ENCODE measurements around the gene TRABD2B.
A peak's percentile ranks its signal among the peaks of the same experiment; 100 is the strongest.

TRABD2B gene

GRCh38 chr1:47791879-47792608, 205.1 kb downstream of the TRABD2B start:
- no peaks in the 10 kb centered on the region for H3K36me3 ChIP-seq (ENCODE audit: control insufficient read depth in 1 of 2, insufficient read depth in 2 of 2, low read depth in 1 of 2, low read length in 2 of 2)
- H2BK15ac ChIP-seq (ENCODE audit: low read depth, poor library complexity, severe bottlenecking), result no peak overlapping the region
- no peak overlapping the region for H2BK5ac ChIP-seq (ENCODE audit: low read depth, low read length, poor library complexity, severe bottlenecking)
- no peak overlapping the region for H3K23ac ChIP-seq (ENCODE audit: low read length in 2 of 2)
- no peak overlapping the region for H3K4me3 ChIP-seq (ENCODE audit: insufficient read depth in 1 of 2, low read depth in 1 of 2, low read length in 2 of 2)
- H3K27me3 ChIP-seq (ENCODE audit: control insufficient read depth in 1 of 2, insufficient read depth in 1 of 2, low read length in 2 of 2), result peaks cover 0 to 7% of the 10 kb centered on the region in 2 experiments
- H4K8ac ChIP-seq (ENCODE audit: low read length), result no peak overlapping the region
- H3K14ac ChIP-seq (ENCODE audit: low read length in 2 of 2), result no peak overlapping the region
- no peaks in the 10 kb centered on the region for H3K4me1 ChIP-seq (ENCODE audit: control insufficient read depth, insufficient read depth, low read depth, low read length)
- H2AFZ ChIP-seq (ENCODE audit: low read depth, low read length), result no peak overlapping the region
- H4K91ac ChIP-seq (ENCODE audit: low read length), result no peak overlapping the region
- no peak overlapping the region for H3K18ac ChIP-seq (ENCODE audit: low read depth in 1 of 2, low read length in 2 of 2)
- H3K27ac ChIP-seq (ENCODE audit: low read length, poor library complexity, severe bottlenecking), result no peak overlapping the region
- no peak overlapping the region for H2BK12ac ChIP-seq (ENCODE audit: low read length in 2 of 2)
- 65% methylated on average over 7 of the region's 7 CpGs for WGBS
- no peaks in the 10 kb centered on the region for H3K9me3 ChIP-seq (ENCODE audit: control insufficient read depth, low read length)
- H3K79me1 ChIP-seq (replicated peaks; ENCODE audit: low read length, poor library complexity, severe bottlenecking), result no peaks in the 10 kb centered on the region
- H2AK5ac ChIP-seq (ENCODE audit: low read length, severe bottlenecking), result no peak overlapping the region
- no peak overlapping the region for H3K4me2 ChIP-seq (ENCODE audit: low read length, poor library complexity, severe bottlenecking)
- no peak for DNase-seq
- H3K9ac ChIP-seq (ENCODE audit: low read length), result no peak overlapping the region
- no peak overlapping the region for H3K4ac ChIP-seq (ENCODE audit: low read depth in 1 of 2, low read length in 2 of 2)
- H2BK120ac ChIP-seq (ENCODE audit: low read depth, low read length), result no peak overlapping the region

DNA sequence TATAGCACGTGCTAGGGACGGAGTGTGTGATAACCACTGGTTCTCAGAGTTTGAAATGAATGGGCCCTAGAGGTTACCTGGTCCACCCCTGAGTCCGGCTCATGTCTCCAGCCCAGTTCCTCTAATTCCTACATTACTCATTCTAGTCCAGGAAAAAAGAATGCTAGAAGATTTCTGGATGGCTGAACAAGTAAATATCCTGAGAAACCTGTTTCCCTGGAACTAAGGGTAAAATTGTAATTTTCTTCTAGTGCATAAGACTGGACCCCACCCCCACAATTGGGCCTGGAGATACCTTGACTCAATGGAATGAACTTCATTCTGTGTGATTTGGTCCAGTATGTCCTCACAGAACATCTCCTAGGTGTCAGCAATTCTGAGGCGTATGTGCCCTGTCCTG, 208.4 kb downstream of the TRABD2B start:
- no peak overlapping the region for H2BK5ac ChIP-seq (ENCODE audit: low read depth, low read length, poor library complexity, severe bottlenecking)
- no peaks in the 10 kb centered on the region for H3K4me1 ChIP-seq (ENCODE audit: control insufficient read depth, insufficient read depth, low read depth, low read length)
- H3K36me3 ChIP-seq (ENCODE audit: control insufficient read depth in 1 of 2, insufficient read depth in 2 of 2, low read depth in 1 of 2, low read length in 2 of 2), result no peaks in the 10 kb centered on the region
- no peak overlapping the region for H2BK120ac ChIP-seq (ENCODE audit: low read depth, low read length)
- H2BK15ac ChIP-seq (ENCODE audit: low read depth, poor library complexity, severe bottlenecking), result no peak overlapping the region
- H3K27ac ChIP-seq (ENCODE audit: low read length, poor library complexity, severe bottlenecking), result no peak overlapping the region
- no peak overlapping the region for H4K8ac ChIP-seq (ENCODE audit: low read length)
- 66% methylated on average over 2 of the region's 4 CpGs for WGBS
- H3K9ac ChIP-seq (ENCODE audit: low read length), result no peak overlapping the region
- peaks cover 0 to 14% of the 10 kb centered on the region in 2 experiments for H3K27me3 ChIP-seq (ENCODE audit: control insufficient read depth in 1 of 2, insufficient read depth in 1 of 2, low read length in 2 of 2)
- no peak overlapping the region for H4K91ac ChIP-seq (ENCODE audit: low read length)
- no peak overlapping the region for H3K18ac ChIP-seq (ENCODE audit: low read depth in 1 of 2, low read length in 2 of 2)
- peak overlapping the region in 1 of 2 experiments; percentile 52 for H3K23ac ChIP-seq (ENCODE audit: low read length in 2 of 2)
- no peaks in the 10 kb centered on the region for H3K79me1 ChIP-seq (replicated peaks; ENCODE audit: low read length, poor library complexity, severe bottlenecking)
- H2AFZ ChIP-seq (ENCODE audit: low read depth, low read length), result no peak overlapping the region
- H2BK12ac ChIP-seq (ENCODE audit: low read length in 2 of 2), result no peak overlapping the region
- no peak overlapping the region for H3K4ac ChIP-seq (ENCODE audit: low read depth in 1 of 2, low read length in 2 of 2)
- no peak overlapping the region for H3K4me3 ChIP-seq (ENCODE audit: insufficient read depth in 1 of 2, low read depth in 1 of 2, low read length in 2 of 2)
- H3K14ac ChIP-seq (ENCODE audit: low read length in 2 of 2), result no peak overlapping the region
- H3K4me2 ChIP-seq (ENCODE audit: low read length, poor library complexity, severe bottlenecking), result no peak overlapping the region
- H2AK5ac ChIP-seq (ENCODE audit: low read length, severe bottlenecking), result no peak overlapping the region
- H3K9me3 ChIP-seq (ENCODE audit: control insufficient read depth, low read length), result no peaks in the 10 kb centered on the region
- no peak for DNase-seq

GRCh38 chr1:47787560-47787959, 209.6 kb downstream of the TRABD2B start:
- no peak overlapping the region for H3K4me3 ChIP-seq (ENCODE audit: insufficient read depth in 1 of 2, low read depth in 1 of 2, low read length in 2 of 2)
- no peaks in the 10 kb centered on the region for H3K9me3 ChIP-seq (ENCODE audit: control insufficient read depth, low read length)
- H2BK120ac ChIP-seq (ENCODE audit: low read depth, low read length), result no peak overlapping the region
- WGBS, result 100% methylated on average over 1 of the region's 1 CpG
- H2BK12ac ChIP-seq (ENCODE audit: low read length in 2 of 2), result no peak overlapping the region
- no peak overlapping the region for H3K23ac ChIP-seq (ENCODE audit: low read length in 2 of 2)
- H3K9ac ChIP-seq (ENCODE audit: low read length), result no peak overlapping the region
- H3K18ac ChIP-seq (ENCODE audit: low read depth in 1 of 2, low read length in 2 of 2), result no peak overlapping the region
- no peaks in the 10 kb centered on the region for H3K4me1 ChIP-seq (ENCODE audit: control insufficient read depth, insufficient read depth, low read depth, low read length)
- no peak for DNase-seq
- H3K4ac ChIP-seq (ENCODE audit: low read depth in 1 of 2, low read length in 2 of 2), result no peak overlapping the region
- no peaks in the 10 kb centered on the region for H3K36me3 ChIP-seq (ENCODE audit: control insufficient read depth in 1 of 2, insufficient read depth in 2 of 2, low read depth in 1 of 2, low read length in 2 of 2)
- H2AFZ ChIP-seq (ENCODE audit: low read depth, low read length), result no peak overlapping the region
- no peak overlapping the region for H4K8ac ChIP-seq (ENCODE audit: low read length)
- no peak overlapping the region for H2BK5ac ChIP-seq (ENCODE audit: low read depth, low read length, poor library complexity, severe bottlenecking)
- no peak overlapping the region for H3K14ac ChIP-seq (ENCODE audit: low read length in 2 of 2)
- no peaks in the 10 kb centered on the region for H3K79me1 ChIP-seq (replicated peaks; ENCODE audit: low read length, poor library complexity, severe bottlenecking)
- no peak overlapping the region for H3K27ac ChIP-seq (ENCODE audit: low read length, poor library complexity, severe bottlenecking)
- H2AK5ac ChIP-seq (ENCODE audit: low read length, severe bottlenecking), result no peak overlapping the region
- H4K91ac ChIP-seq (ENCODE audit: low read length), result no peak overlapping the region
- no peak overlapping the region for H3K4me2 ChIP-seq (ENCODE audit: low read length, poor library complexity, severe bottlenecking)
- peaks cover 0 to 22% of the 10 kb centered on the region in 2 experiments for H3K27me3 ChIP-seq (ENCODE audit: control insufficient read depth in 1 of 2, insufficient read depth in 1 of 2, low read length in 2 of 2)
- H2BK15ac ChIP-seq (ENCODE audit: low read depth, poor library complexity, severe bottlenecking), result no peak overlapping the region

- H2BK15ac ChIP-seq (ENCODE audit: low read depth, poor library complexity, severe bottlenecking), result no peak overlapping the region
- H2AK5ac ChIP-seq (ENCODE audit: low read length, severe bottlenecking), result no peak overlapping the region
- no peak overlapping the region for H3K23ac ChIP-seq (ENCODE audit: low read length in 2 of 2)
- H3K4me3 ChIP-seq (ENCODE audit: insufficient read depth in 1 of 2, low read depth in 1 of 2, low read length in 2 of 2), result no peak overlapping the region
- no peak overlapping the region for H4K8ac ChIP-seq (ENCODE audit: low read length)
- H2BK12ac ChIP-seq (ENCODE audit: low read length in 2 of 2), result no peak overlapping the region
- H2AFZ ChIP-seq (ENCODE audit: low read depth, low read length), result no peak overlapping the region
- H2BK120ac ChIP-seq (ENCODE audit: low read depth, low read length), result no peak overlapping the region
- no peak overlapping the region for H3K14ac ChIP-seq (ENCODE audit: low read length in 2 of 2)
- H3K18ac ChIP-seq (ENCODE audit: low read depth in 1 of 2, low read length in 2 of 2), result no peak overlapping the region
- no peaks in the 10 kb centered on the region for H3K4me1 ChIP-seq (ENCODE audit: control insufficient read depth, insufficient read depth, low read depth, low read length)
- no peak overlapping the region for H2BK5ac ChIP-seq (ENCODE audit: low read depth, low read length, poor library complexity, severe bottlenecking)
- no peak overlapping the region for H3K4me2 ChIP-seq (ENCODE audit: low read length, poor library complexity, severe bottlenecking)
- 77% methylated on average over 6 of the region's 6 CpGs for WGBS
- no peak overlapping the region for H4K91ac ChIP-seq (ENCODE audit: low read length)
- no peaks in the 10 kb centered on the region for H3K36me3 ChIP-seq (ENCODE audit: control insufficient read depth in 1 of 2, insufficient read depth in 2 of 2, low read depth in 1 of 2, low read length in 2 of 2)
- H3K27ac ChIP-seq (ENCODE audit: low read length, poor library complexity, severe bottlenecking), result no peak overlapping the region
- peaks cover 0 to 28% of the 10 kb centered on the region in 2 experiments for H3K27me3 ChIP-seq (ENCODE audit: control insufficient read depth in 1 of 2, insufficient read depth in 1 of 2, low read length in 2 of 2)
- H3K4ac ChIP-seq (ENCODE audit: low read depth in 1 of 2, low read length in 2 of 2), result no peak overlapping the region
- no peaks in the 10 kb centered on the region for H3K79me1 ChIP-seq (replicated peaks; ENCODE audit: low read length, poor library complexity, severe bottlenecking)
- DNase-seq, result no peak
- H3K9ac ChIP-seq (ENCODE audit: low read length), result no peak overlapping the region
- H3K9me3 ChIP-seq (ENCODE audit: control insufficient read depth, low read length), result no peaks in the 10 kb centered on the region
Observed at GRCh38 chr1:47786316-47786715, 210.9 kb downstream of the TRABD2B start.
